ENCODE results near the gene PRR14L. TPM values are rescaled to one million over a fixed set of nuclear protein-coding genes. Genes with fewer than 3 reads are reported as not detected.
"Not testable (repeated sequence)": the region's sequence is repeated elsewhere in the genome, so short reads cannot be mapped to it uniquely, and the experiment has no call there.

The PRR14L gene
- total and polyA plus RNA-seq, 4 donors: 4.5 to 20.2 (median 13.4) TPM

- H3K4me1 ChIP-seq (ENCODE audit: control insufficient read depth in 4 of 4, insufficient read depth in 4 of 4, low read length in 3 of 4): no peaks in the 10 kb centered on the region
- H3K36me3 ChIP-seq (ENCODE audit: control insufficient read depth in 4 of 4, insufficient read depth in 3 of 4, low read depth in 1 of 4, low read length in 3 of 4): peaks cover 8 to 44% (median 23%) of the 10 kb centered on the region in 4 donors
- 83% methylated on average over 4 of the region's 4 CpGs for whole genome bisulfite sequencing
- TF ChIP-seq ATF3 (IDR thresholded peaks at IDR 0.05): no peak
- no peak for TF ChIP-seq TAF1 (conservative IDR thresholded peaks at IDR 0.05)
- TF ChIP-seq GABPA (IDR thresholded peaks at IDR 0.05 in 1 of 2, conservative IDR thresholded peaks at IDR 0.05 in 1 of 2): no peak
- no peak for TF ChIP-seq FOXA2 (IDR thresholded peaks at IDR 0.05)
- TF ChIP-seq JUND (IDR thresholded peaks at IDR 0.05): no peak
- no peak for TF ChIP-seq HNF4G (IDR thresholded peaks at IDR 0.05)
- no peak for TF ChIP-seq RAD21 (IDR thresholded peaks at IDR 0.05)
- TF ChIP-seq HNF4A (conservative IDR thresholded peaks at IDR 0.05): no peak
- TF ChIP-seq EGR1 (IDR thresholded peaks at IDR 0.05; ENCODE audit: low read depth in 2 of 2): no peak
- TF ChIP-seq RXRA (IDR thresholded peaks at IDR 0.05): no peak
- no peak for TF ChIP-seq NR2F2 (IDR thresholded peaks at IDR 0.05)
- TF ChIP-seq YY1 (IDR thresholded peaks at IDR 0.05): no peak
- no peak for TF ChIP-seq FOXA1 (IDR thresholded peaks at IDR 0.05)
- TF ChIP-seq CTCF (IDR thresholded peaks at IDR 0.05; ENCODE audit: low read depth, low read length, missing input control): no peak
- H3K27ac ChIP-seq (ENCODE audit: low read depth in 1 of 2, low read length in 2 of 2): no peak overlapping the region
- no peaks in the 10 kb centered on the region for H3K9me3 ChIP-seq (ENCODE audit: control insufficient read depth in 4 of 4, low read length in 3 of 4)
- DNase-seq (ENCODE audit: low spot score): no peak
- no peak overlapping the region for H3K9ac ChIP-seq (ENCODE audit: low read depth in 1 of 2, low read length in 2 of 2)
- no peaks in the 10 kb centered on the region for H3K27me3 ChIP-seq (ENCODE audit: control insufficient read depth in 4 of 4, insufficient read depth in 4 of 4, low read length in 3 of 4)
- H3K4me3 ChIP-seq (ENCODE audit: low read depth in 1 of 3, low read length in 3 of 3): no peak overlapping the region
Observed at GRCh38 chr22:31695423-31695822, 54.5 kb downstream of the PRR14L start.

- 97% methylated on average over 11 of the region's 11 CpGs for WGBS
- H3K9ac ChIP-seq (ENCODE audit: low read depth in 1 of 2, low read length in 2 of 2); H3K4me1 ChIP-seq (ENCODE audit: control insufficient read depth in 4 of 4, insufficient read depth in 4 of 4, low read length in 3 of 4); H3K27ac ChIP-seq (ENCODE audit: low read depth in 1 of 2, low read length in 2 of 2); H3K4me3 ChIP-seq (ENCODE audit: low read depth in 1 of 3, low read length in 3 of 3); DNase-seq (ENCODE audit: low spot score); H3K27me3 ChIP-seq (ENCODE audit: control insufficient read depth in 4 of 4, insufficient read depth in 4 of 4, low read length in 3 of 4); H3K9me3 ChIP-seq (ENCODE audit: control insufficient read depth in 4 of 4, low read length in 3 of 4): not testable (repeated sequence)
- peaks cover 10 to 40% (median 20%) of the 10 kb centered on the region in 4 donors for H3K36me3 ChIP-seq (ENCODE audit: control insufficient read depth in 4 of 4, insufficient read depth in 3 of 4, low read depth in 1 of 4, low read length in 3 of 4)
Observed at GRCh38 chr22:31694046-31694445, 55.9 kb downstream of the PRR14L start.

- no peaks in the 10 kb centered on the region for H3K9me3 ChIP-seq (ENCODE audit: control insufficient read depth in 4 of 4, low read length in 3 of 4)
- no peak overlapping the region for H3K9ac ChIP-seq (ENCODE audit: low read depth in 1 of 2, low read length in 2 of 2)
- H3K4me1 ChIP-seq (ENCODE audit: control insufficient read depth in 4 of 4, insufficient read depth in 4 of 4, low read length in 3 of 4): no peaks in the 10 kb centered on the region
- no peak for DNase-seq (ENCODE audit: low spot score)
- 98% methylated on average over 1 of the region's 1 CpG for WGBS
- H3K4me3 ChIP-seq (ENCODE audit: low read depth in 1 of 3, low read length in 3 of 3): no peak overlapping the region
- peaks cover 10 to 45% (median 21%) of the 10 kb centered on the region in 4 donors for H3K36me3 ChIP-seq (ENCODE audit: control insufficient read depth in 4 of 4, insufficient read depth in 3 of 4, low read depth in 1 of 4, low read length in 3 of 4)
- no peak overlapping the region for H3K27ac ChIP-seq (ENCODE audit: low read depth in 1 of 2, low read length in 2 of 2)
- no peaks in the 10 kb centered on the region for H3K27me3 ChIP-seq (ENCODE audit: control insufficient read depth in 4 of 4, insufficient read depth in 4 of 4, low read length in 3 of 4)
- TF ChIP-seq REST (IDR thresholded peaks at IDR 0.05): no peak
- no peak for TF ChIP-seq ZBTB33 (IDR thresholded peaks at IDR 0.05)
- TF ChIP-seq MAX (IDR thresholded peaks at IDR 0.05): no peak
- TF ChIP-seq FOXA1 (IDR thresholded peaks at IDR 0.05): no peak
- no peak for TF ChIP-seq YY1 (IDR thresholded peaks at IDR 0.05)
- no peak for TF ChIP-seq EGR1 (IDR thresholded peaks at IDR 0.05; ENCODE audit: low read depth in 2 of 2)
- TF ChIP-seq JUND (IDR thresholded peaks at IDR 0.05): no peak
- no peak for TF ChIP-seq SP1 (IDR thresholded peaks at IDR 0.05)
- TF ChIP-seq FOXA2 (IDR thresholded peaks at IDR 0.05): no peak
- no peak for TF ChIP-seq HNF4A (conservative IDR thresholded peaks at IDR 0.05)
- no peak for TF ChIP-seq RAD21 (IDR thresholded peaks at IDR 0.05)
- no peak for TF ChIP-seq RXRA (IDR thresholded peaks at IDR 0.05)
- no peak for TF ChIP-seq HNF4G (IDR thresholded peaks at IDR 0.05)
- no peak for TF ChIP-seq TAF1 (conservative IDR thresholded peaks at IDR 0.05)
- TF ChIP-seq GABPA (IDR thresholded peaks at IDR 0.05 in 1 of 2, conservative IDR thresholded peaks at IDR 0.05 in 1 of 2): no peak
Observed at GRCh38 chr22:31692186-31692886, 57.6 kb downstream of the PRR14L start.
